OCI-LY7 (cell line): ENCODE measurements around the gene PCGF3. TPM values are rescaled to one million over a fixed set of nuclear protein-coding genes. Genes with fewer than 3 reads are reported as not detected.

Experiments
- BruUV-seq: library from RNA; stranded (reverse); fragments of 400-500 nt; replicated peaks from 2 replicates; lab custom pipeline; 2021; lab: Mats Ljungman, UMichigan
- CTCF ChIA-PET: fragments of 300-600 bp; sonication (Branson Sonifier 250); formaldehyde crosslinking; loops from one replicate; lab custom pipeline; 2022; ENCODE audit warnings: antibody characterized with exemption; ENCODE audit not compliant: unreplicated experiment; lab: Charles Lee
- POLR2A ChIA-PET: fragments of 300-600 bp; sonication (Branson Sonifier 250); formaldehyde crosslinking; loops from one replicate; lab custom pipeline; 2022; ENCODE audit warnings: antibody characterized with exemption; lab: Charles Lee
- DNase-seq: peaks from one replicate; pipeline ENCODE4 v3.0.0-alpha.2; 2015; ENCODE audit warnings: low spot score
- H2AFZ ChIP-seq: fragments of 200-600 bp; sonication (generic), shearing (Covaris generic); 2 replicates; pipeline ENCODE4 v1.6.1; 2014; ENCODE audit warnings: mild to moderate bottlenecking, antibody characterized with exemption, low read length, moderate library complexity
- H3K27ac ChIP-seq: fragments of 200-600 bp; sonication (generic); 2 replicates; pipeline ENCODE4 v1.5.1; 2014; ENCODE audit warnings: mixed run types, low read depth, mild to moderate bottlenecking, moderate library complexity, low read length, inconsistent platforms; ENCODE audit not compliant: poor library complexity, severe bottlenecking
- H3K36me3 ChIP-seq: fragments of 200-600 bp; sonication (generic); 2 replicates; pipeline ENCODE4 v1.6.1; 2014; ENCODE audit warnings: mild to moderate bottlenecking, antibody characterized with exemption, low read length, moderate library complexity, mixed read lengths; ENCODE audit not compliant: insufficient read depth
- H3K4me1 ChIP-seq: fragments of 200-600 bp; sonication (generic); 2 replicates; pipeline ENCODE4 v1.5.1; 2014; ENCODE audit warnings: mild to moderate bottlenecking, low read length; ENCODE audit not compliant: insufficient read depth, poor library complexity, severe bottlenecking
- H3K4me2 ChIP-seq: fragments of 200-600 bp; sonication (generic); 2 replicates; pipeline ENCODE4 v1.6.1; 2014; ENCODE audit warnings: mild to moderate bottlenecking, low read length
- H3K4me3 ChIP-seq: fragments of 200-600 bp; sonication (generic); 2 replicates; pipeline ENCODE4 v1.5.1; 2014; ENCODE audit warnings: mild to moderate bottlenecking, low read depth, low read length; ENCODE audit not compliant: poor library complexity, severe bottlenecking
- H3K79me2 ChIP-seq: fragments of 200-600 bp; sonication (generic); 2 replicates; pipeline ENCODE4 v1.6.1; 2016; ENCODE audit warnings: low read depth, mild to moderate bottlenecking, low read length, moderate library complexity, mixed read lengths; ENCODE audit not compliant: insufficient read depth
- H3K9me2 ChIP-seq: fragments of 200-600 bp; sonication (generic); 2 replicates; pipeline ENCODE4 v1.6.1; 2016; ENCODE audit warnings: mild to moderate bottlenecking, low read length, mixed read lengths; ENCODE audit not compliant: insufficient read depth
- H3K9me3 ChIP-seq: fragments of 200-600 bp; sonication (generic); 2 replicates; pipeline ENCODE4 v1.6.1; 2014; ENCODE audit warnings: mild to moderate bottlenecking, mixed run types, low read length, mixed read lengths
- H4K20me1 ChIP-seq: fragments of 200-600 bp; sonication (generic); 2 replicates; pipeline ENCODE4 v1.6.1; 2014; ENCODE audit warnings: mild to moderate bottlenecking, antibody characterized with exemption, low read length, moderate library complexity, mixed read lengths; ENCODE audit not compliant: insufficient read depth
- CTCF ChIP-seq: fragments of 200-600 bp; sonication (generic); conservative IDR thresholded peaks from 2 replicates; pipeline ENCODE4 v1.5.1; 2014; ENCODE audit warnings: mild to moderate bottlenecking, antibody characterized with exemption, low read length, moderate library complexity, mixed read lengths
- EZH2phosphoT487 ChIP-seq: fragments of 200-600 bp; sonication (generic); IDR thresholded peaks from 2 replicates; pipeline ENCODE4 v1.6.1; 2018; ENCODE audit warnings: low read depth, borderline replicate concordance, mild to moderate bottlenecking, mixed run types, antibody characterized with exemption, low read length, moderate library complexity, mixed read lengths
- intact Hi-C: fragments of 100-400 bp; cut with micrococcal nuclease; formaldehyde crosslinking; loops from one replicate; pipeline ENCODE4 v1.10.0; 2022; ENCODE audit not compliant: unreplicated experiment
- total RNA-seq, 2 experiments: library from RNA; depleted of rRNA in 1 of 2; stranded (reverse); fragments of >200 nt in 1 of 2; shearing (Covaris generic) in 1 of 2; gene quantifications; 2 replicates each; pipeline ENCODE4 v1.2.3, GENCODE V29; 2014 to 2022

The PCGF3 gene
- total RNA-seq, 2 experiments from 2014 or later = 33.8 to 50.2 TPM

DNA sequence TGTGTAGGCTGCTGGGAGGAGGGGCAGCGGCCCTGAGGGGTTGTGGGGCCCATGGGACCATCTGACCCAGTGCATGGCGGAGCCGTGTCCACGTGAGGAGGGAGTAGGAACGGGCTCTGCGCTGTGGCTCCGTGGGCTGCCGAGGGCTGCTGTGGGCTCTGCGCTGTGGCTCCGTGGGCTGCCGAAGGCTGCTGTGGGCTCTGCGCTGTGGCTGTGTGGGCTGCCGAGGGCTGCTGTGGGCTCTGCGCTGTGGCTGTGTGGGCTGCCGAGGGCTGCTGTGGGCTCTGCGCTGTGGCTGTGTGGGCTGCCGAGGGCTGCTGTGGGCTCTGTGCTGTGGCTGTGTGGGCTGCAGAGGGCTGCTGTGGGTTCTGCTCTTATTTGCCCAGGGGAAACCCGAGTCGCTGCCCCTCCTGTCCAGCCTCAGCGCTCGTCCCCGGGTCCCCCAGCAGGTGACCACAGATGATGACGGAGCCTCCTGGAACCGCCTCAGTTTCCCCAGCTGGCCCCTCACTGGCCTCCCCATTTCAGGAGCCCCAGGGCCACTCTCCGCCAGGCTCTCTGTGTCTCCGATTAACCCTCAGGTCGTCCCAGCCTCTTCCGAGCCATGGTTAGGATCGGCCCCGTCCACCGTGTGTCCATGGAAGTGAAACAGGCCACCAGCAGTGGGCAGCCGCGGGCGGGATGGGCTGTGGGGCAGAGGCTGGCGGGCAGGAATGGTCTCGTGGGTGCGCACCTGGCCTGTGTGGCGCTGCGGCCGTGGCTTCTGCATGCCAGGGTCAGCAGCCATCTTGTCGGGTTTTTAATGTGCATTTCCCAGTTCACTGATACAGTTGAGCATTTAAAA is 20.0 kb downstream of the PCGF3 start:
- CTCF ChIA-PET = no interaction called here
- no peak overlapping the region for H3K27ac ChIP-seq
- TF ChIP-seq EZH2phosphoT487 (no peak), CTCF (no peak)
- intact Hi-C loops = no loop called here
- 0 out of 2 replicates have a peak, but pooled peaks cover 4% of the 10 kb centered on the region for H4K20me1 ChIP-seq
- POLR2A ChIA-PET = no interaction called here
- H3K4me2 ChIP-seq = no peak overlapping the region
- no TSS peak for BruUV-seq
- H3K79me2 ChIP-seq = no peaks in the 10 kb centered on the region
- H3K36me3 ChIP-seq = peaks cover 33% of the 10 kb centered on the region
- no peaks in the 10 kb centered on the region for H3K9me2 ChIP-seq
- no peaks in the 10 kb centered on the region for H3K9me3 ChIP-seq
- DNase-seq = no peak
- no peaks in the 10 kb centered on the region for H3K4me1 ChIP-seq
- H3K4me3 ChIP-seq = no peak overlapping the region
- H2AFZ ChIP-seq = no peak overlapping the region

DNA sequence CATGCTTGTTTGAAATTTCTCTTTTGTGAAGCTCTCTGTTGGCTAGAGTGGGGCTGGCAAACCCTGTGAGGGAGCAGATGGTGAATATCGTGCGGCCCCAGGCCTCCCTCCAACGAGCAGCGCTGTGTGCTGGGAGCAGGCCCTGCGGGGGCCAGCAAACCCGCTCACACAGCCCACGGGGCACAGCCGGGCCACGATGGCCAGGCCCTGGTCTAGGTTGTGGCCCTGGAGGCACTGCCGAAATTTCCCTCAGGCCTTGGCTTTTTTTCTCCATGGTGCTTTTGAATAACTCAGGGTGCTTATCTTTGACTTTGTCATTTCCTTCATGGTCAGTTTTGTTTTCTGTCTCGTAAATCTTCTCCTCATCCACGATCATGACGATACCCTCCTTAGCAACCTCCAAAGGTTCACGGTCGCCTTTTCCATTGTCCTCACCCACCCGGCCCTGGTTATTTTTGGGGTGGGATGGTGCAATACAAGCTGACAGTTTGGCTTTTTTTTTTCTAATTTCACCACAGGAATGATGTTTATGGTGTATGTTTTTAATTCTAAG is 20.7 kb downstream of the PCGF3 start:
- ChIA-PET POLR2A (no interaction called here), CTCF (no interaction called here)
- TF ChIP-seq CTCF (no peak), EZH2phosphoT487 (no peak)
- no TSS peak for BruUV-seq
- Histone ChIP-seq H3K9me2 (no peaks in the 10 kb centered on the region), H3K9me3 (no peaks in the 10 kb centered on the region), H3K4me2 (no peak overlapping the region), H4K20me1 (0 out of 2 replicates have a peak, but pooled peaks cover 4% of the 10 kb centered on the region), H3K27ac (no peak overlapping the region), H3K79me2 (no peaks in the 10 kb centered on the region), H3K36me3 (peaks cover 38% of the 10 kb centered on the region), H2AFZ (no peak overlapping the region), H3K4me1 (no peaks in the 10 kb centered on the region), H3K4me3 (no peak overlapping the region)
- intact Hi-C loops = no loop called here
- DNase-seq = no peak

GRCh38 chr4:726838-727237 is 21.2 kb downstream of the PCGF3 start:
- no TSS peak for BruUV-seq
- Histone ChIP-seq H3K4me1 (no peaks in the 10 kb centered on the region), H3K9me2 (no peaks in the 10 kb centered on the region), H3K27ac (no peak overlapping the region), H3K4me2 (no peak overlapping the region), H3K79me2 (no peaks in the 10 kb centered on the region), H2AFZ (no peak overlapping the region), H4K20me1 (0 out of 2 replicates have a peak, but pooled peaks cover 4% of the 10 kb centered on the region), H3K4me3 (no peak overlapping the region), H3K9me3 (no peaks in the 10 kb centered on the region), H3K36me3 (peaks cover 35% of the 10 kb centered on the region)
- DNase-seq = no peak
- POLR2A ChIA-PET = no interaction called here
- intact Hi-C loops = no loop called here
- no peak for TF ChIP-seq CTCF
- TF ChIP-seq EZH2phosphoT487 = no peak
- CTCF ChIA-PET = no interaction called here
